Middle frontal gyrus (tissue), 1 donor: Measurements from ENCODE around the gene GPR37L1.

Source experiments
- DNase-seq: peaks from one replicate; pipeline ENCODE4 v3.0.0-alpha.2; 2015; ENCODE audit warnings: low spot score; ENCODE audit errors: extremely low spot score

Gene GPR37L1

GRCh38 chr1:202154148-202154765, 31.5 kb downstream of the GPR37L1 start:
- no peak for DNase-seq

GRCh38 chr1:202154766-202155477, 32.2 kb downstream of the GPR37L1 start:
- DNase-seq, result no peak

- DNase-seq, result no peak
These were observed 32.8 kb downstream of the GPR37L1 start for GRCh38 chr1:202155478-202156021.

- no peak for DNase-seq
These were observed 33.9 kb downstream of the GPR37L1 start for GRCh38 chr1:202156590-202156989.

GRCh38 chr1:202157945-202158344, 35.2 kb downstream of the GPR37L1 start:
- DNase-seq, result no peak

- no peak for DNase-seq
These were observed 36.3 kb downstream of the GPR37L1 start for GRCh38 chr1:202158810-202159533.

- no peak for DNase-seq
These were observed 37.0 kb downstream of the GPR37L1 start for GRCh38 chr1:202159534-202160371.

- no peak for DNase-seq
These were observed 37.7 kb downstream of the GPR37L1 start, which contains the start of gene PTPN7 for GRCh38 chr1:202160377-202160940. PTPN7 (minus strand) TSS chr1:202160602; CDS start chr1:202159402, 1,200 bp downstream.

- DNase-seq, result no peak
These were observed 38.7 kb downstream of the GPR37L1 start for GRCh38 chr1:202161151-202162046.

- DNase-seq, result no peak
These were observed 39.3 kb downstream of the GPR37L1 start for GRCh38 chr1:202162047-202162417.

- no peak for DNase-seq
These were observed 39.9 kb downstream of the GPR37L1 start for GRCh38 chr1:202162418-202163280.

- DNase-seq, result no peak
These were observed 40.9 kb downstream of the GPR37L1 start for GRCh38 chr1:202163281-202164270.

- no peak for DNase-seq
These were observed 41.7 kb downstream of the GPR37L1 start for GRCh38 chr1:202164271-202165037.

GRCh38 chr1:202165267-202165941, 42.7 kb downstream of the GPR37L1 start:
- DNase-seq, result no peak

GRCh38 chr1:202165942-202166843, 43.5 kb downstream of the GPR37L1 start:
- DNase-seq, result no peak
